GM04503 (cell line): Measurements from ENCODE around the gene RARRES2.
A peak's percentile ranks its signal among the peaks of the same experiment; 100 is the strongest.

Experiments used
- DNase-seq: peaks from one replicate; pipeline ENCODE4 v3.0.0-alpha.2; 2012; ENCODE audit warnings: low read depth

RARRES2 gene

GRCh38 chr7:150376560-150376959 lies 35.1 kb upstream of the RARRES2 start:
- no peak for DNase-seq

DNA sequence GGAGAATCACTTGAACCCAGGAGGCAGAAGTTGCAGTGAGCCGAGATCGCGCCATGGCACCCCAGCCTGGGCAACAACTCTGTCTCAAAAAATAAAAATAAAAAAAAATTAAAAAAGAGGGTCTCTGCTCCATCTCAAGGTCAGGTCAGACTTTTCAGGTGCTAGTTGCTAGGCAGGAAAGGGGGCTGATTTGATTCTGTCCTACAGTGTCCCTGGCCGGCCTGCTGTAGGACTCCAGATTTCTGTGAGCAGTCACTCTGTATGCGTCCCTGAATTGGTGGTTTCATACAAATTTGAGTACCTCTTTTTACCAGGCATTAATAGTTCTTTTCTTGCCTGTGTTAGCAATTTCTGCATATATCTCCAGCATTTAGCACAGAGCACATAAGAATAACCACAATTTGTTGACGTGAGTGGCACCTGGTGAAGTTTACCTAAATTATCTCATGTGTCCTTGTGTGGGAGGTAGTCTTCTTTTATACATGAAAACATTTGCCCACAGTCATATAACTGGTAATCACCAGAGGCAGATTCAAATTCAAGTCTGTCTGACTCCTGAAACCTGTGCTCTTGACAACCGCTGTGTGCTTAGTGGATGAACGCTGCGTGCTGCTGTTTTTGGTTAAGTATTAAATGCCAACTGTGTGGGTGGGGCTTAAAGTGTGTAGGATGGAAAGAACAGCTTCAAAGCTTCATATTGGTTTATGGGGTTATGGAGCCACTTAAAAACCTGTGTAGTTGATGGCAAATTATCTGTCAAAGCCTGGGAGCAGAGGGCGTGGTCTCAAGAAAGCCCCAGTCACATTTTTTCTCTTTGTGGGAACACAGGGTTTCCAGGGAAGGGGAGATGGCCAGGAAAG lies 34.5 kb upstream of the RARRES2 start:
- no peak for DNase-seq

DNA sequence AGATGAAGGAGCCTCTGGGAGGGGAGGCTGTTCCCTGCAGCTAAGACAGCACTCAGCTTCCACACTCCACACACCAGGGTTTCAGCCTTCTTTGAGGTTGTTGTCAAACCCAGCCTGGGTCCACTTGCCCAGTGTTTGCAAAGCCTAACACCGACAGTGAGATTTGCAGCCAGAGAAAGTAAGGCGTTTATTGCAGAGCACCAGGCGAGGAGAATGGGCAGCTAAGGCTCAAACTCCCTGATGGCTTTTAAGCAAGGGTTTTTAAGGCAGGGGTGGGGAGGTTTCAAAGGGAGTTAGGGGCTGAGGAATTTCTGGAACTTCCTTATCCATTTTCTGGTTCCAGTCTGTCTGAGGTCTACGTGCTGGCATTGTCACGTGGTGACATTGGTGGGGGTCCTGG lies 33.0 kb upstream of the RARRES2 start:
- no peak for DNase-seq

DNA sequence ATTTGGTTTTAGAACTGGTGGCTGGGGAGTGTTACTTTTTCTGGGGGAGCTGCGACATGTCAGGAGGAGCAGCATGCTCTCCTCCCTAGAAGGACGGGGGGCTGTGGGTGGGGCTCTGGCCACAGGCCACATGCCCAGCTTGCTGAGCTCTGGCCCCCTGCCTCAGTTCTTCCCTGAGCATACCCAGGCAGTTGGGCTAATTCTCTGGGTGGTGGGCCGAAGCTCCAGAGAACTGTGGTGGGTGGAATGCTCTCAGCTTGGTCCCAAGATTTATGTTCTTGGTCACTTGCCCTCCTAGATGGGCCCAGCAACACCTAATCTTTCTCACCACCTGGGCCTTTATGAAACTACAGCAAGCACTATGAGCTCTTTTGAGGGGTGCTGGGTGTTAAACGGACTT lies 32.6 kb upstream of the RARRES2 start:
- no peak for DNase-seq

GRCh38 chr7:150373049-150373801 lies 31.8 kb upstream of the RARRES2 start:
- no peak for DNase-seq

- DNase-seq: no peak
Measured at GRCh38 chr7:150372271-150373048, 31.0 kb upstream of the RARRES2 start.

DNA sequence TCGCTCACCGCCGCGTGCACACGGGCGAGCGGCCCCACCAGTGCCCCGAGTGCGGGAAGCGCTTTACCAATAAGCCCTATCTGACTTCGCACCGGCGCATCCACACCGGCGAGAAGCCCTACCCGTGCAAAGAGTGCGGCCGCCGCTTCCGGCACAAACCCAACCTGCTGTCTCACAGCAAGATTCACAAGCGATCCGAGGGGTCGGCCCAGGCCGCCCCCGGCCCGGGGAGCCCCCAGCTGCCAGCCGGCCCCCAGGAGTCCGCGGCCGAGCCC lies 30.5 kb upstream of the RARRES2 start:
- no peak for DNase-seq

DNA sequence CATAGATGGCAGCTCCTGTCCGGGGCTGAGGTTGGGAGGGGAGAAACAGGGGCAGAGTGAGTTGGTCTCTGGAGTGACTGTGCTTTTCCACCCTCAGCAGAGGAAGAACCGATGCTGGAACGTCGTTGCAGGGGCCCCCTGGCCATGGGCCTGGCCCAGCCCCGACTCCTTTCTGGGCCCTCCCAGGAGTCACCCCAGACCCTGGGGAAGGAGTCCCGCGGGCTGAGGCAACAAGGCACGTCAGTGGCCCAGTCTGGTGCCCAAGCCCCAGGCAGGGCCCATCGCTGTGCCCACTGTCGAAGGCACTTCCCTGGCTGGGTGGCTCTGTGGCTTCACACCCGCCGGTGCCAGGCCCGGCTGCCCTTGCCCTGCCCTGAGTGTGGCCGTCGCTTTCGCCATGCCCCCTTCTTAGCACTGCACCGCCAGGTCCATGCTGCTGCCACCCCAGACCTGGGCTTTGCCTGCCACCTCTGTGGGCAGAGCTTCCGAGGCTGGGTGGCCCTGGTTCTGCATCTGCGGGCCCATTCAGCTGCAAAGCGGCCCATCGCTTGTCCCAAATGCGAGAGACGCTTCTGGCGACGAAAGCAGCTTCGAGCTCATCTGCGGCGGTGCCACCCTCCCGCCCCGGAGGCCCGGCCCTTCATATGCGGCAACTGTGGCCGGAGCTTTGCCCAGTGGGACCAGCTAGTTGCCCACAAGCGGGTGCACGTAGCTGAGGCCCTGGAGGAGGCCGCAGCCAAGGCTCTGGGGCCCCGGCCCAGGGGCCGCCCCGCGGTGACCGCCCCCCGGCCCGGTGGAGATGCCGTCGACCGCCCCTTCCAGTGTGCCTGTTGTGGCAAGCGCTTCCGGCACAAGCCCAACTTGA lies 29.9 kb upstream of the RARRES2 start:
- no peak for DNase-seq

DNA sequence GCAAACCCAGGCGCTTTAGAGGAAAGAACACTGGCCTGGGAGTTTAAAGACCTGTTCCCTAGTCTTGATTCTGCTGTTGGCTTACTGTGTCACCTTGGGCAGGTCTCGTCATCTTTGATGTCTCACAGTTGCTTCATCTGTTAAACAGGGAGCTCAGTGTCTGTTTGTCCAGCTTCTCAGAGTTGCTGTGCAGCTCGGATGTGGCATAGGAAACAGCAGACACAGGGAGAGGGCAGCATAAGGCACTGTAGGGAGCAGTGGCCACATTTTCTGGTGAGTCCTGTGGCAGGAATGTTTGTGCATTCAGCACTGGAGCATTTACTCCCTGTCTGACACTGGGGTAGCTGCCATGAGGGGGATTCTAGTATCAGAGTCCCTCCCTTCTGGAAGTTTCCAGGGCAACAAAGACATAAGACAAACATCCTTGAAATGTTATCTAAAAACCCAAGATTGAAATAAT lies 29.2 kb upstream of the RARRES2 start:
- peak; percentile 55 for DNase-seq

DNA sequence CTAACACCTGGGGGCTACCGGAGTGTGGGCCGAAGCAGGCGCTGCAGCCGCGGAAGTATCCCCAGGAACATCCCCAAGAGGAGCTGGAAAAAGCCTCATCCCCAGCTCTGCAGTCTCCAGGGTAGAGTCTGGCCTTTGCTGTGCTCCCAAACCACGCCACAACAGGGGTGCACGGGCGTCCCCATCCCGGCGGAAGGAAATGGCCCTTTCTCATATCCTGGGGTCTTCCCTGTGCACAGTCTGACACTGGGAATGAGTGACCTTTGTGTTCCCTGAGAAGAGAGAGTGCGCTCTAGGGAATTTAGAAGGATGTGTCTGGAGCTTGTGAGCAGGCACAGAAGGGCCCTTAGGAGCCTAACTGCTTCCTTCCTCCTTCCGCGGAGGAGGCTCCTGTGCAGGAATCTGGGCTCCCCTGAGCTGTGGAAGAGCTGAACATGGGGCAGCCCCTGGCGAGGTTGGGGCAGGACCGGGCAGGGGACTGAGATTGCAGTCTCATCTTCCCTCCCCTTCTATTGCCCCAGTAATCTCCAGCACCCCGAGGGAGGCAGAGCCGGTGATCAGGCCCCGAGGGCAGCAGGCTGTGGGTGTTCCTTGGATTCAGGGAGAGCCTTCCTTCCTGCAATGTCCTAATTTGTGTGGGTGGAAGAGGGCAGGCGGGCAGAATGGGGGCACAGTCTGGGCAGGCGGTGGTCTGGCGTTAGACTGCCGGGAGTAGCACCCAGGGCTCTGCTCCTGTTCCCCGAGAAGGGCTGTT lies 28.5 kb upstream of the RARRES2 start:
- no peak for DNase-seq

- DNase-seq: no peak
Measured at GRCh38 chr7:150368884-150369747, 27.7 kb upstream of the RARRES2 start.

- DNase-seq: no peak
Measured at GRCh38 chr7:150368096-150368883, 26.9 kb upstream of the RARRES2 start, which contains the start of gene REPIN1. REPIN1 (plus strand) TSS chr7:150368822; CDS start chr7:150369712, 890 bp downstream.

DNA sequence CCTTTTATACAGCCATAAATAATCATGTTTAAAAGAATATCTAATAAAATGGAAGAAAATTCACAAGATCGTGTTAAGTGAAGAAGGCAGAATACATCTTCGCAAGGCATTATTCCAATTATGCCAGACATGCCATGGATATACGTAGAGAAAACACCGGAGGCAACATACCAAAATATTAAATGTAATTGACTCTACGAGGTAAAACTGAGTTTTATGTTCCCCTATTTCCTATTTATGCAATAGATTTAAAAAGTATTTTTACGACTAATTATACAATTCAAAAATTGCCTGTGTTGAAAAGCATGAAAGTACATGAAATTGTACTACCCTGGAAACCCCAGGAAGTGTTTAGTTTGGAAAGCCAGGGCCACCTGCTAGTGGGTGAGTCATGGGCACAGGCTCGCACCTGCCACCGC lies 26.3 kb upstream of the RARRES2 start:
- DNase-seq: no peak

DNA sequence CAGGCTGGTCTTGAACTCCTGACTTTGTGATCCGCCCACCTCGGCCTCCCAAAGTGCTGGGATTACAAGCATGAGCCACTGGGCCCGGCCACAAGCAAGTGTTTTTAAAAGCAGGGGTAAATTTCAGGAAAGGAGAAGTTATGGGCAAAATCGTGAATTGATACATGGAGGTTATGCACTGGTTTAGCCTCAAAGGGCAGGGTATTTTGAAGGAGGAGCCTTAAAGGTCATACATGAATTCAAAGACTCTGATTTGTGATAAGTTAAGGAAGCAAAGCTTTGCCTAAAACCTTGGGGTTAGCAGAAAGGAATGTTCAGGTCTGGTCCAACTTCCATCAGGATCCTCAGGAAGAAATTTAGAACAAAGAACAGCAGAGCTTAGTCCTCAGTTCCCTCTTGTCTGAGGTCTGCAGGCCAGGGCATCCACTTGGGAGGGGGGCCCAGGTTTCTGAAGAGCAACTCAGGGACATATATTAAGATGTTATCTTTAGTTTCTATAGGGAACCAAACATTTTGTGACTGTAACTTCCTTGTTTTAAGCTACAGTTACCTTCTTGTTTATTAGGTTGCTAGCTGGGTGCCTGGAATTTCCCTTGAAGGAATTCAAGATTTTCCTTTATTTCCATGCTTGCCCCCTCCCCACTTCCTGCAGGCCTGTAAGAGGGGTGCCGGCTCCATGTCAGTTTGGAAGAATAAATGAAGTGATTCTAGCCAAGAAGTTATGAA lies 24.4 kb upstream of the RARRES2 start:
- no peak for DNase-seq

GRCh38 chr7:150365194-150365593 lies 23.8 kb upstream of the RARRES2 start:
- no peak for DNase-seq

GRCh38 chr7:150363872-150364271 lies 22.4 kb upstream of the RARRES2 start:
- DNase-seq: no peak

DNA sequence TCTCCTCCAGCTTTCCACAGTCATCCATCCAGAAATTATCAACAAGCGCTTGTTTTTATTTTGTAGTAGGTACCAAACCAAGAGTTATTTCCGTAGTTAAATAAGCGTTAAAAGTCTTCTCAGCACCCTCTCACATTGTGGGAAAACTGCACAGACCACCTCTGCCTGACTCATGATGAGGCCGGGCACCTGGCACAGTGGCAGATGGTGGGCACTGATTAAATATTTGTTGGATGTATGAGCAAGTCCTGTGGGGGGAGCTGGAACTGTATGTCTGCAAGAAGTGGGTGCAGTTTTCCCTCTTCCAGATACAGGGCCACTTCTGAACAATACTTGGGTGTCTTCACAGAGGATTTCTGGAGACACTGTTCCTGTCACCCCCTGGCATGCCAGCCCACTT lies 21.9 kb upstream of the RARRES2 start:
- DNase-seq: no peak
